ENCODE measurements around the gene TCF12.

The TCF12 gene

DNA sequence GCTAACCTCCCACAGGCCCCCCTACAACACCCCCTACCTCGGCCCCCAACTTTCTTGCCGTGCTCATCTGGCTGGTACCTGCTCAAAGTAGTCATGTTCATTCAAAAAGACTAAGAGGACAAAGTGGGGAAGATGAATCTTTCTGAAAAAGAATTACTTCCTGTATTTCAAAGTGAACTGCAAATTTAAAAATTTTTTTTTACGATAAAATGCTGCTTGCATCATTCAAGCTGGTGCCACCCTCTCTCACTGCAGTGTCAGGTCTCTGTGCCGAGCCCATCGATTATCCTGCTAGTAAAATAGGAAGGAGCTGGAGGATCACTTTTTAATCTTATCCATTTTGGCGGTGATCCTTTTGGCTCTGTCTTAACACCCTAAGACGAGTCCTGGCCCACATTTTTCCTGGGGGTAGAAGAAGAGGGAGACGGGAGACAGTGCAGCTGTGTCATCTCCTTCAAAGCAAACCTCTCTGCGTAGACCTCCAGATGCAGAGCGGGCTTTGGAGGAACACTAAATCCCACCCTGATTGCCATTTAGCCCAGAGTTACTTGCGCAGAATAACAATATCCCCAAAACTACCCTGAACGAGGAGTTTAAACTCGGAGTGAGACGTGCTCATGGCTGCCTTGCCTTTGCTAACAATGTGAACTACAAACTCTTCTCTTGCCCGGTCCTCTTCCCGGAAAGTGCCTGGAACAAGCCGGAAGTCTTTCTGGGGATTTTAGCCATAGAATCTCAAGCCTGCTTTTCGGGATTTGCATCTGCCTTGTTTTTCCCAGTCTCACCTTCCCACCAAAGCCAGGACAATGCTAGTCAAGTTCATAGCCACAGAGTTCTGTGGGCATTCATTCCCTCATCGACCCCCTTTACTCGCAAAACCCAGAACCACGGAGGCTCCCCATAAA lies 391.7 kb downstream of the TCF12 start:
- DNase-seq, result no peak

DNA sequence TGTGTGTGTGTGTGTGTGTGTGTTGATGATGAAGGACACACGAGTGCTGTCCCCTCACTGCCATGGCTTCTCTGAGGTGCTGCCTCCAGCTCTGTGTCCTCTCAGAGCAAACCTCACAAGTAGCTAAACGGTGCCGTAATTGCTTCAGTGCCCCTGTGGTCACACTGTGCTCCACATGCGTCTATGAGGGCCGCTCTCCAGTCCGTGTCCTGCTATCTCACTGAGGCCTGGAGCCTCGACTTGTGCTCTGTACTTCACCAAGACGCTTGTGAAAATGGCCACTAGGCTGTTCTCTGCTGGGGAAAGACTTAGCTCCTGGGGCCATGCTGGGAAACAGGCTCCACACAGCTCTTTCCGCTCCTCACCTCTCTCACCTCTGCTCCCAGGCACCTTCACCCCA lies 392.4 kb downstream of the TCF12 start:
- no peak for DNase-seq

DNA sequence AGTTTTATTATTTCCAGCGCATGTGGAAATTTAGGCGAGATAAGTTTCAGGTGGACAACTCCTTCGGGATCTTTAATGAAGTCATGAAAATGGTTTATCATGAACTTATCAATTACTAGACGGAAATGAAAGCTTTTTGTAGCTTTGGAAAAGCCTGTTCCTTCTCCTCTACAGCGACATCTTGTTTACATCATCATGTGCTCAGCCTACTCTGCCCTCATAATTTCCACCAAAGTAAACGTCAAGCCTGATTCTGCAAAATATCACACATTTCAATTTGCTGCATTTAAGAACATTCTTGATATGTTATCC lies 393.5 kb downstream of the TCF12 start:
- DNase-seq, result no peak

DNA sequence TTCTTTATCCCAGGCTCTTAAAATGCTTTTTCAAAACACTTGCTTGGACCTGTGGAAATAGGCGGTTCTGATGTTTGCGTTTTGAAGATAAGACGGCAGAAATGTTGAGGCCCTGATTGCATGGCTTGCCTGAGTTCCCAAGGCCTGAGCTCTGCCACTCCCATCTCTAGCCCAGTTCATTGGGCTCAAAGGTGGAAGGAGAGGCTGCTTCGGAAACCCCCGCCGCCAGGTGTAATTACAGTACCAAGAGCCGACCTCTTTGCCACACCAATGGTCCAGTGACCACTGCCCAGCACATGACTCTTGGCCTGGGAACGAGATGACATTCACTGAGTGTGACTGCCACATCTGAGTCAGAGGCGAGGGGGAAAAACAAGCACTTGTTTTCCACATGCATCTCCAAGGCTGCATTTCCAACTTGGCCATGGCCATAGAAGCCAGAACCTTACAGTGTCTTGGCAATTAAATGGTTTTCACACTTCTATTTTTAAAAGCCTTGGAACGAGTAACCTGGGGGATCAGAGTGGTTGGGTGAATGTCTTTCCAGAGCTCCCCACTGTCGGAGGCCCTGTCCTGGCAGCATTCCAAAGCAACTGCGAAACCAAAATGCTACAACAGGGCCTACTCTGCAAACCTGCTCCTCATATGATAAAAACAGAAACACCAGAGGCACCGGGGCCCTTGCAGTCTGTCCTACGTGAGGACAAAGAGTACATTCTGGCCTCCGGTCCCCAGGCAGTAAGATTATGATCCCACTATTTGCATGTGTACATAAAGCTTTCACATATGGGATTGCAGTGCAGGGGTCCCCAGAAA lies 394.1 kb downstream of the TCF12 start:
- no peak for DNase-seq

DNA sequence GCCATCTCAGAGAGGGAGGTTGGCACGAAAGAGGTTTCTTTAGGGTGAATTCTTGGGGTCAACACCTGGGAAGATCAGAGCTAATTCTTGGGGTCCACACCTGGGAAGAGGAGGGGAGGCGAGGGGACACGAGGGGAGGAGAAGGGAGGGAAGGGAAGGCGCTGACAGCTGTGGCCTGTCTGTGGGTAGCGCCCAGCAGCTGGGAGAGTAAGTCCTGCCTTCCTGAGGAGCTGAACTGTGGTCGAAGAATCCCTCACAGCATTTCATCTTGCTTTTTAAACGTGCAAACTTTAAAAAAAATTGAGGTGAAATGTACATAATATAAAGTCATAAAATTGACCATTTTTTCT lies 394.7 kb downstream of the TCF12 start:
- DNase-seq, result no peak

DNA sequence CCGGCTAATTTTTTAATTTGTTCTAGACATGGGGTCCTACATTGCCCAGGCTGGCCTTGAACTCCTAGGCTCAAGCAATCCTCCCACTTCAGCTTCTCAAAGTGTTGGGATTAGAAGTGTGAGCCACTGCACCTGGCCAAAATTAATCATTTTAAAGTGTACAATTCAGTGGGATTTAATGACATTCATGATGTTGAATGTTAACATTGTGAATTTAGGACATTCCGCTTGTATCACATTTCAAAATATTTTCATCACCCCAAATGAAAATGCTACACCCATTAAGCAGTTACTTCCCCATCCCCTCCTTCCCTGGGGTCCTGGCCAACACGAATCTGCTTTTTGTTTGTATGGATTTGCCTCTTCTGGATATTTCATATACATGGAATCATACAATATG lies 395.8 kb downstream of the TCF12 start:
- no peak for DNase-seq

DNA sequence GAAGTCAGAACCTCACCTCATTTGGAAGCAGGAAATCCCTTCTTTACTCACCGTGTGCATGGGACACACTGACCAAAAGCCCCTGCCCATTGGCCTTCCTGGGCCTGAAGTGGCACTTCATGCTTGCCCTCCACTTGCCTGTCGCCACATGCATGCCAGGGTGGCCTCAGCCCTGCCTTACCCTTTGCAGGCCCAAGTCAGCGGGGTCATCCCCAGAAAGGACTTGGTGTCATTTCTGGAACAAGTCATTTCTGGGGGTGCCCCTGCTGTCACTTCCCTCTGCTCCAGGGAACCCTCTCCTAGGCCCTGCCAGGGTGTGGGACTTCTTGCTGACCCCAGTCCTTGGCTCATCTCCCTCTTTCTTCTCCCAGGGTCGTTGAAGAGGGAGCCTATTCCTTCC lies 398.0 kb downstream of the TCF12 start:
- no peak for DNase-seq

DNA sequence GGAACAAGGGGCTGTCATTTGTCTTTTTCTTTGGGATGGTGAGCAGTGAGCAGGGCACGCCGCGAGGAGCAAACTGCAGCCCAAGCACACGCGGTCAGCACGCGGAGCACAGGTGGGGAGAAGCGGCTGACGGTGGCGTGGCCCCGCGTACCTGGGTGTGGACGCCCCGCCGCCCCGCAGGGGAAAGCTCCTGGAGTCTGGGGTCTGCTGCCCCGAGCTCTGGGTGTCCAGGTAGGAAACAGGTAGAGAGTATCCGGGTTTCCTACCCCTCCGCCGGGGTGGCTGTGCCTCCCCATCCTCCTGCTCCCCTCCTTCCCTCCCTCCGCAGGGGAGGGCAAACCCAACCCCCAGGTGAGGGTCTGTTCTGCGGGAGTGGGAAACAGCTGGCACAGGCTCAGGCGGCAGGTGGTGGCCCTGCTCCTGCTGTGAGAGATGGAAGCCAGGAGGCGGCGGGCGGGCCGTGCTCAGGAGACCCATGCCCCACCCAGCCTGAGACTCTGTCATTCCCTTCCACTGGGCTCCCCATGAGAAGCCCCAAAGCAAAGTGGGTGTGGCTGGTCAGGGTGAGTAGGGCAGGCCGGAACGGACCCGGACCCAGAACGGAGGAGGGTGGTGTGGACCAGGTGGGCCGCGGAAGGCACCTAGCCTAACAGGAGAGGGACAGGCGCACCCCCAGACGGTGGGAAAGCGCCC lies 400.9 kb downstream of the TCF12 start:
- DNase-seq, result no peak

DNA sequence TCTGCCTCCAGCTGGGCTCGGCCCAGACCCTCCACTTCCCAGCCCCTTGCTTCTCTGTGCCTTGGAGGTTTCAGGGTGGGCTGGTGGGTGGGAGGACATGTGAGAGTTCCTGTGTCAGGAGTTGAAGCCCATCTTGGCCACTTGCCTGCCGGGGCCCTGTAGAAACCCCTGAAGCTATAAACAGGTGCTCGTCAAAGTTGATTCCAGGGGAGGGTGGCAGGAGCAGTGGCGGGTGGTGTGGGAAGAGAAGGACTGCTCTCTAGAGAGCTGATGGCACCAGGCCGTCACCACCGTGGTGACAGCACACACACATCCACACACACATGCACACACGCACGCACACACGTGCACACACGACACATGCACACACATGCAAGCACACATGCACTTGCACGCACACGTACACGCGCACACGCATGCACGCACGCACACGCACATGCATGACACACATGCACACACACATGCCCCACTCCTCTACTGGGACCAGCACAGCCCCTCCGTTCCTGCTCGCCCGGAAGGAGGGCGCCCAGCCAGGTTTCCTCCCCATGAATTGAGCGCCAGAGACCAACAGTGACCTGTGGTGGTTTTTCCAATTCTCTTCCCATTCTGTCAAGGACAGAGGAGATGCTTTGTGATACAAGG lies 401.6 kb downstream of the TCF12 start:
- DNase-seq, result no peak

DNA sequence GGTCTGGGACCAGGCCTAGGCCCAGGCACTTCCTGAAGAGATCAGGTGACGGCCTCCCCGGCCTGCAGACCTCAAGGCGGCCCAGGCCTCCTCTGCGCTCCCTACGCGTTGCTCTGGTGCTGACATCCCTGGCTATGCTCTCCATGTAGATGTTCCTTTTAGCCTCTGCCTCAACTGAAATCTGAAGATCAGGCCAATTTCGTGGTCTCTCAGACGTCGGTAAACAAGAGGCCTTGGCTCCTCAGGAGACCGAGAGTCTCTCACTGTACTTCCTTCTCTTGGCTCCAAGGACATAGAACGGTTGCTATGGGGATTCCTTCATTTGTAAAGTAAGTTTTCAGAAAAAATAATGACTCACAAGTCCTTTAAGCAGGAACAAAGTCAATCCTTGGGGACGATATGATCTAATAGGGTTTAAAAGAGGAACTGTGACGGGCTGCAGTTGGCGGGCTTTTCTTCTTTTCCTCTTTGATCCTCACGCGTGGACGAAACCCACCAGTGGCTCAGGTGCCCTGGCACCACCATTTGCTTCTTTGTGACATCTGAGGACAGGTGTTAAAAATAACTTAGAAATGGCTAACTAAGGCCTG lies 402.3 kb downstream of the TCF12 start:
- DNase-seq, result peak; percentile 86

DNA sequence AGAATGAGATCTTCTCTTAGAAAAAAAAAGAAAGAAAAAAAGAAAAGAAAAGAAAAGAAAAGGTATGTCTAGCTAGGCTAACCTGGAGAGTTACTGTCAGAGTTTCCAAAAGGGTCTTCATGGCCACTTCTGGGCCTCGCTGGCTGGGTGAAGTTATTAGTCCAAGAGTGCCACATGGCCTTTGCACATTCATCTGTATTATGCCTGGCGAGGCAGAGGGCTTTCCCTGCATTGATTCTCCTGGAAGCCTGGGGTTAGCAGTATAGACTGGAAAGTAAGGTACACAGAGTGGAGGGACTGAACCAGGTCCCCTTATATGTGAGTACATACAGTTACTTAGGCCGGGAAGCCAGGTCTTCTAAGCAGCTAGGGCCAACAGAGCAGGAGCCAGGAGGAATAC lies 403.0 kb downstream of the TCF12 start:
- DNase-seq, result no peak

DNA sequence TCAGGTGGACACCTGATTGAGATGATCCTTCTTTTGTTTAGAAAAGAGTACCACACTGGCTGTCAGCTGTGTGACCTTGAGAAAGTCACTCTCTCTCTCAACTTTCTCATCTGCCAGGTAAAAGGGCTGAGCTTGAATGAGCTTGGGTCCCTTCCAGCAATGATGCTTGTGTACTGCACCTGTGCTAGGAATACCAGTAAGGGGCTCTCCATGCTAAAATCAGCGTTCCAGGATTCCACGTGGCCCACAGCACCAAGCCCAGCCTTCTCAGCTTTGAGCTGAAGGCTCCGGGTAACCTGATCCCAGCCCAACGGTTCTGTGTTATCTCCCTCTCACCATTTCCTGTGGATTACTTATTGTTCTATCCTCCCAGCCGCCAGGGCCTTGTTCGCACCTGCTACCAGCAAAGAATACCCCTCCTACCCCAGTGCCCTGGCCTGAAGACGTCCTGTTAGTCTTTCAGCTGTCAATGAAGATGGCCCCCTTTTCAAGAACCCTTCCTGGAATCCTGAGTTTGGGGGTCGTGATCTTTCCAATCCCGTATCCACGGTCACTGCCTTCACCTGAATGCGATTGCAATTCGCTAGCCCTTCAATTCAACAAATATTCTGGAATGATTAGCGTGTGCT lies 403.6 kb downstream of the TCF12 start:
- DNase-seq, result no peak

DNA sequence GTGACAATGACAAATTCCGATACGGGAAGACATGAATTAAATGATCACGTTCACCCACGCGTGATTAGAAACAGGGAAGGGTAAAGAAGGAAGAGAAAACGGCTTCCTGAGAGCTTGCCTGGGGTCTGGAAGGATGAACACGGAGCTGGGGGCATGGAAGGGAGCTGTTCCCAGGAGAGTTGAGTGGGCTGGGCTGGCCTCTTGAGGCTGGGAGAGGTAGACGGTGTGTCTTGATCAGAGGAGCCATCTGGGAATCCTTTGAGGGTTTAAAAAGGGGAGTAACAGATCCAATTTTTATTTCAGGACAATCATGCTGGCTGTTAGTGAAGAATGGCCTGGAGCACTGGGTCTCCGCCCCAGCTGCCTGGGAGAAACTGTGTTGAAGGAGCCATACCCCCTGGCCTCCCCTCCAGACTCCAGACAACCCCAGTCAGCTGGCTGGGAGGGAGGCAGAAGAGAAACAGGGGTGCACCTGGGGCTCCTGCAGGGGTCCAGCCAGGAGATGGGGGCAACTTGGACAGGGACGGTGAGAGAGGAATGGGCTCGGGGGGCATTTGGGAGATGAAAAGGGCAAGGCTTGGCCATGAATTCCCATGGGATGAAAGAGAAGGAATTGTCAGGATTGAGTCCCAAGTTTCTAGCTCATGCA lies 404.3 kb downstream of the TCF12 start:
- no peak for DNase-seq

DNA sequence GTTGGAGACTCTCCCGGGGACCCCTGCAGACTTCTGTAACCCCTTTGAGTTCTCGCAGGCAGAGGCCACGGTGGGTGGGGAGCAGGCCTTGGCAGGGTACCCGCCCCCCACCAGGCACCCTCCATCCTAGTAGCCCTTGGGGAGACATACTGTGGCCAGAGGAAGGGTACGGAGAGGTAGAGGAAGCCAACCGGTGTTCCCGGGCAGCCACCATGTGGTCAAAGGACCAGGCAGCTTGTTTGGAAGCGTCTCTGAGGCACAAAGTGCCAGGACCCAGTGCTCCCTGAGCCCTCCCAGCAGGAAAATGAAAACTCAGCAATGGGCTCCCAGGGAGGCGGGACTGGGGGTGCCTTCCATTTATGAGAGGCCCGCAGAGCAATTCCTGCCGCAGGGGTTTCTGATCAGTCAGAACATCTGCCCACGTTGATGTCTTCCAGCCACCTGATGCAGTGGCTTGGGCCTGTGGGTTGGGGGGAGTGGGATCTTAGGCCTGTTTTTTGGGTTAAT lies 404.9 kb downstream of the TCF12 start:
- DNase-seq, result no peak

DNA sequence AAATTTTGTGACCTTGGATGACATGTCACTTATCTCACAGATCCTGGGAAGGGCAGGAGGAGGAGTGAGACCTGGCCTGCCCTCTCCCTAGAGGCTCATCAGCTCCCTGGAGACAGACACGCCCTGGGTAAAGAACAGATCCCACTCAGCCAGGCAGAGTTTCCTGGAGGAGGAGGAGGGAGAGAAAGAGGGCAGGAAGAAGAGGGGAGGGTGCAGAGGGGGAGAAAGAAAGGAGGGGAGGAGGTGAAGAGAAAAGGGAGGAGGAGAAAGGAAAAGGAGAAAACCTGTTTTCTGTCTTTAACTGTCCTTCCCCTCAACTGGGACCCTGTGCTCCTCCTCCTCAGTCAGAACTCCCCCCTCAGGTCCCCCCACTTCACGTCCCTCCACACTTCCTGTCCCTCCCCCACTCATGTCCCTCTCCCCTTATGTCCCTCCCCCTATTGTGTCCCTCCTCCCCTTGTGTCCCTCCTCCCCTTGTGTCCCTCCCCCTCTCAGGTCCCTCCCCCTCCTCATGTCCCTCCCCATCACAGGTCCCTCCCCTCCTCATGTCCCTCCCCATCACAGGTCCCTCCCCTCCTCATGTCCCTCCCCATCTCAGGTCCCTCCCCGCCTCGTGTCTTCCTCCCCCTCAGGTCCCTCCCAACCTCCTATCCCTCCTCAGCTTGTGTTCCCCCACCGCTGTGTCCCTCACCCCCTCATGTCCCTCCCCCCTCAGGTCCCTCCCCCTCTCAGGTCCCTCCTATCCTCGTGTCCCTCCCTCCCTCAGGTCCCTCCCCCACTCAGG lies 405.6 kb downstream of the TCF12 start:
- no peak for DNase-seq

DNA sequence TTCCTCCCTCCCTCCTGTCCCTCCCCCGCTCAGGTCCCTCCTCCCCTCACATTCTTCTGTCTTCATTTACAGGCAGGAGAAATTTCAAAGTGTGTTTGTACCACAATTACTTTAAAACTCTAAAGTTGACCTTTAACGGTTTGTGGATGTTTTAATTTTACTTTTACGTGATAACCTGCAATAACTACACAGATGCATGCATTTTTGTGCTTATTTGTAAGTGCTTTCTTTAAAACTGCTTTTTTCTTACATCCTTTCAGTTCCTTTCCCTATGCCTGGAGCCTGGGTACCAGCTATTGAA lies 406.1 kb downstream of the TCF12 start:
- DNase-seq, result no peak

DNA sequence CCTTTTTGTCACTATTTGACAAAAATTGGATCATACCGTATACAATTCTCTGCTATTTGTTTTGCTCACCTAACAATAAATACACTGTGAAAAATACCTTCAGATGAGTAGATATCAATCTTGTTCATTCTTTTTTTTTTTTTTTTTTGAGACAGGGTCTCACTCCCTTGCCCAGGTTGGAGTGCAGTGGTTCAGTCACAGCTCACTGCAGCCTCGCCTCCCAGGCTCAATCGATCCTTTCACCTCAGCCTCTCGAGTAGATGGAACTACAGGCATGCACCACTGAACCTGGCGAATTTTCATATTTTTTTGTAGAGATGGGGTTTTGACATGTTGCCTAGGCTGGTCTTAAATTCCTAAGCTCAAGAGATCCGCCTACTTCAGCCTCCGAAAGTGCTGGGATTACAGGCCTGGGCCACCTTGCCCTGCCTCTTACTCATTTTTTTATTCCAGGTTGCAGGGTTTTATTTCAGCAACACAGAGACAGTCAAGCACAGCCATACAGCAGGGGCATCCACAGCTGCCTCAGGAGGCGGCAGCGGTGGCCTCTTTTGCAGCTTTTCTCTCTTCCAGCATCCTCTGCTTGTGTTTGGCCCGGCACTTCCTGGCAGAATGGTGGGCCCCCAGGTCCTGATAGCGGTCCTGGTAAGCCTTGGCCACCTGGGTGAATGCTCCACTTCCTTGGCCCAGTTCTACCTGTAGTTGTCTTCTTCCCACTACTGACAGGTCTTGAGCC lies 406.7 kb downstream of the TCF12 start:
- no peak for DNase-seq

DNA sequence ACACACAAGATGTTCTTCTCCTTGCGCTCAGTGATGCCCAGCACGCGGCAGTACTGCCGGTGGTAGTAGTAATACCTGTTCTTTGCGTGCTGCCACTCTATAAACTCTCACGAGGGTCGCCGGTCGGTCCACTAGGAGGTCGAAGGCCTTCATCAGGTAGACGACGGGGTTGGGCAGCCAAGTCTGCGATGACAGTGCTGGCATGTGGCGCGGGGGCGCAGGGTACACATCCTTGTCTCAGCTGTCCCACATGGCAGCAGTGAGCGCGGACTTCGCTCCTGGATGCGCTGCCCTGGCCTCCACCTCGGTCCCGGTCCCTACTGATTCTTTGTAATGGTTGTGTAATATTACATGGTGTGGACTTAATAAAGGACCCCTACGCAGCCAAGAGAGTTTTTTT lies 407.8 kb downstream of the TCF12 start:
- DNase-seq, result no peak

DNA sequence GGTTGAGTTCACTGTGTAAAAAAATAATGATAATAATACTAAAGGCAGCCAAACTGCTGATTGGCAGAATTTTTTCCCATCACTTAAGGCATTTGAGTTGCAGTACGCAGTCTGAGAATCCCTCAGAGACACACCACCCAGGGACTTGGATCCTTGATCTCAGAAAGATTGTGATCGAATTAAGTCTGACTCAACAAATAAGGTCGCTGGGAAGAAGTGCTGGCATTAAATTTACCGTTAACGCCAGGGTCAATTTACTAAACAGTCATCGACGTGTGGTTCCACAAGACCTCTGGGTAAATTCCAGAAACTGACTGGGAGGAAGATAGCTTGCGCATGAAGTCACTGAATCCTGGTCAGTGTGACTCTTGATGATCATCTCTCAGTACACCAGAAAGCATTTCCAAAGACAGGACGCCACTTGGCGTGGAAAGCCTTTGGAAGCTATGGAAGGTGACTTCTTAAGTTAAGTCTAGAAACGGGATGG lies 409.6 kb downstream of the TCF12 start:
- no peak for DNase-seq

DNA sequence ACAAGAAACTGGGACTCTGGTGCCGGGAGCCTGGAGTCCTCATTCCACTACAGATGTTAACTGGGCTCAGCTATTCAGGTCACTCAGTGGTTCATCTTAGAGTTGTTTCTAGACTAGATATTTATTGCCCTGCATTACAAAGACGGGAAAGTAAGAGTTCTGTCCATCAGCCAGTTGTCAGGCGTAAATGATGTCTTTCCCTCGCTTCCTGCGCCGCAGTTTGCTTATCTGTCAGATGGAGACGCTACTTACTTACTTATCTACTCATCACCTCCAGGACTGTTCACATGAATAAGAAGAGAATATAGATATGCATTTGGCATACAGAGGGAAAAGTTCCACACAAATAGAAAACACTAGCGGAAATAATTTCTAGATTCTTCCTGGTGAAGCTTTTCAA lies 410.0 kb downstream of the TCF12 start:
- DNase-seq, result no peak
